H1 (cell line): ENCODE measurements around the gene LTA. TPM values are rescaled to one million over a fixed set of nuclear protein-coding genes. Genes with fewer than 3 reads are reported as not detected.

ENCODE experiments used
- CTCF ChIA-PET: fragments of 300-600 bp; sonication (Branson Sonifier 250); formaldehyde crosslinking; loops from one replicate; lab custom pipeline; 2021; ENCODE audit not compliant: partially characterized antibody; lab: Charles Lee
- POLR2A ChIA-PET: fragments of 300-600 bp; sonication (Branson Sonifier 250); formaldehyde crosslinking; loops from one replicate; lab custom pipeline; 2021; ENCODE audit warnings: inconsistent platforms; ENCODE audit not compliant: partially characterized antibody; lab: Charles Lee
- DNase-seq, 2 experiments: peaks; one replicate each; pipeline versions ENCODE4 v3.0.0 to v3.0.0-alpha.2; 2010 to 2022; ENCODE audit warnings: low spot score in 2 of 2, low read depth in 1 of 2, mixed read lengths in 1 of 2
- FAIRE-seq: peaks from 2 replicates; lab custom pipeline; 2011; peaks lifted over from hg19 to GRCh38; lab: Jason Lieb, UNC
- H2AFZ ChIP-seq: 2 replicates; pipeline ENCODE4 v1.8.1; 2012; ENCODE audit warnings: low read length, inconsistent platforms
- H2AK5ac ChIP-seq: 2 replicates; pipeline ENCODE4 v1.6.1; 2013; ENCODE audit warnings: low read depth, low read length
- H2BK120ac ChIP-seq: replicated peaks from 2 replicates; pipeline ENCODE3; 2013; ENCODE audit warnings: low read depth, low read length, inconsistent platforms
- H2BK12ac ChIP-seq: 2 replicates; pipeline ENCODE4 v1.6.1; 2013; ENCODE audit warnings: low read depth, low read length
- H2BK15ac ChIP-seq: 2 replicates; pipeline ENCODE4 v1.6.1; 2013; ENCODE audit warnings: low read length
- H2BK20ac ChIP-seq: 2 replicates; pipeline ENCODE4 v1.6.1; 2013; ENCODE audit warnings: low read length
- H2BK5ac ChIP-seq: 2 replicates; pipeline ENCODE4 v1.6.1; 2013; ENCODE audit warnings: low read depth, low read length
- H3K14ac ChIP-seq: 2 replicates; pipeline ENCODE4 v1.6.1; 2013; ENCODE audit warnings: inconsistent platforms; ENCODE audit not compliant: insufficient read length
- H3K18ac ChIP-seq: 2 replicates; pipeline ENCODE4 v1.6.1; 2013; ENCODE audit warnings: low read length; ENCODE audit errors: extremely low read depth
- H3K23ac ChIP-seq: 2 replicates; pipeline ENCODE4 v1.6.1; 2013; ENCODE audit warnings: inconsistent platforms; ENCODE audit not compliant: insufficient read length
- H3K23me2 ChIP-seq: 2 replicates; pipeline ENCODE4 v1.6.1; 2013; ENCODE audit warnings: low read depth, low read length
- H3K27ac ChIP-seq: 2 replicates; pipeline ENCODE4 v1.6.1; 2011; ENCODE audit warnings: low read depth, low read length, inconsistent platforms
- H3K27me3 ChIP-seq, 4 experiments: replicated peaks in 1 of 4; 1 replicate in 1 of 4; 2 replicates in 3 of 4; pipeline versions ENCODE4 v1.6.1 to v1.8.1; 2011 to 2013; ENCODE audit warnings: low read length in 3 of 4, mild to moderate bottlenecking in 3 of 4, inconsistent platforms in 2 of 4, mixed read lengths in 2 of 4, moderate library complexity in 1 of 4; ENCODE audit not compliant: control insufficient read depth in 3 of 4, insufficient read depth in 3 of 4; ENCODE audit errors: extremely low read depth in 1 of 4
- H3K36me3 ChIP-seq, 4 experiments: 2 replicates each; pipeline versions ENCODE4 v1.6.1 to v1.8.1; 2011 to 2013; ENCODE audit warnings: mild to moderate bottlenecking in 4 of 4, low read length in 3 of 4, moderate library complexity in 2 of 4, control low read depth in 1 of 4, inconsistent platforms in 1 of 4; ENCODE audit not compliant: insufficient read depth in 4 of 4, control insufficient read depth in 2 of 4
- H3K4ac ChIP-seq: replicated peaks from 2 replicates; pipeline ENCODE3; 2013; ENCODE audit warnings: low read length, low read depth, mixed read lengths, inconsistent platforms; ENCODE audit not compliant: insufficient read length
- H3K4me1 ChIP-seq, 4 experiments: replicated peaks in 1 of 4; 1 replicate in 1 of 4; 2 replicates in 3 of 4; pipeline versions ENCODE4 v1.6.1 to v1.8.1; 2011 to 2013; ENCODE audit warnings: low read length in 3 of 4, inconsistent platforms in 2 of 4, mixed read lengths in 1 of 4; ENCODE audit not compliant: insufficient read depth in 4 of 4, control insufficient read depth in 3 of 4
- H3K4me2 ChIP-seq, 2 experiments: 2 replicates each; pipeline versions ENCODE4 v1.6.1 to v1.8.1; 2011 to 2013; ENCODE audit warnings: low read depth in 2 of 2, low read length in 2 of 2, control low read depth in 1 of 2, inconsistent platforms in 1 of 2, mild to moderate bottlenecking in 1 of 2; ENCODE audit not compliant: insufficient read depth in 1 of 2
- H3K4me3 ChIP-seq, 4 experiments: fragments of 200-600, 300-600 bp in 1 of 4; sonication (generic), shearing (Covaris generic), sonication (Bioruptor Twin) in 1 of 4; 2 replicates each; pipeline versions ENCODE4 v1.5.1 to v1.8.1; 2011 to 2016; ENCODE audit warnings: low read length in 4 of 4, low read depth in 3 of 4, control low read depth in 2 of 4, inconsistent platforms in 2 of 4, mild to moderate bottlenecking in 2 of 4, mixed read lengths in 1 of 4, moderate library complexity in 1 of 4; ENCODE audit not compliant: insufficient read depth in 2 of 4; ENCODE audit errors: extremely low read depth in 1 of 4
- H3K56ac ChIP-seq: replicated peaks from 2 replicates; pipeline ENCODE3; 2013; ENCODE audit warnings: low read depth, mild to moderate bottlenecking, mixed read lengths, low read length, inconsistent platforms; ENCODE audit not compliant: insufficient read length
- H3K79me1 ChIP-seq: 2 replicates; pipeline ENCODE4 v1.6.1; 2013; ENCODE audit warnings: low read depth, low read length, control low read depth
- H3K79me2 ChIP-seq, 2 experiments: 2 replicates each; pipeline versions ENCODE4 v1.6.1 to v1.8.1; 2012 to 2013; ENCODE audit warnings: low read length in 2 of 2, mild to moderate bottlenecking in 2 of 2, inconsistent platforms in 1 of 2; ENCODE audit not compliant: insufficient read depth in 2 of 2, control insufficient read depth in 1 of 2
- H3K9ac ChIP-seq, 4 experiments: replicated peaks in 1 of 4; 1 replicate in 1 of 4; 2 replicates in 3 of 4; pipeline versions ENCODE4 v1.6.1 to v1.8.1; 2011 to 2013; ENCODE audit warnings: low read depth in 3 of 4, low read length in 3 of 4, control low read depth in 2 of 4, mild to moderate bottlenecking in 2 of 4, moderate library complexity in 2 of 4, inconsistent platforms in 1 of 4; ENCODE audit errors: extremely low read depth in 1 of 4
- H3K9me3 ChIP-seq, 2 experiments: 2 replicates each; pipeline versions ENCODE4 v1.6.1 to v1.8.1; 2012 to 2013; ENCODE audit warnings: mild to moderate bottlenecking in 2 of 2, moderate library complexity in 2 of 2, control low read depth in 1 of 2, inconsistent platforms in 1 of 2, low read depth in 1 of 2, low read length in 1 of 2, mixed read lengths in 1 of 2; ENCODE audit not compliant: insufficient read depth in 2 of 2
- H4K20me1 ChIP-seq, 2 experiments: replicated peaks in 1 of 2; 2 replicates each; pipeline versions ENCODE3 to v1.8.1; 2011 to 2013; ENCODE audit warnings: inconsistent platforms in 2 of 2, low read length in 2 of 2, mild to moderate bottlenecking in 1 of 2; ENCODE audit not compliant: insufficient read depth in 2 of 2, control insufficient read depth in 1 of 2
- H4K5ac ChIP-seq: 2 replicates; pipeline ENCODE4 v1.6.1; 2013; ENCODE audit warnings: low read length, low read depth, mixed read lengths, inconsistent platforms; ENCODE audit not compliant: insufficient read length
- H4K8ac ChIP-seq: 2 replicates; pipeline ENCODE4 v1.8.0; 2013; ENCODE audit warnings: mild to moderate bottlenecking, moderate library complexity, low read length, inconsistent platforms; ENCODE audit not compliant: insufficient read depth; ENCODE audit errors: extremely low read depth
- H4K91ac ChIP-seq: replicated peaks from 2 replicates; pipeline ENCODE3; 2013; ENCODE audit warnings: low read length, mixed read lengths, inconsistent platforms; ENCODE audit not compliant: insufficient read length
- ATF3 ChIP-seq: IDR thresholded peaks from 2 replicates; pipeline ENCODE4 v1.6.1; 2011; ENCODE audit warnings: low read depth, mild to moderate bottlenecking, low read length; ENCODE audit not compliant: insufficient read depth
- EGR1 ChIP-seq: IDR thresholded peaks from 2 replicates; pipeline ENCODE4 v1.6.1; 2011; ENCODE audit warnings: low read depth, low read length, borderline replicate concordance
- MAX ChIP-seq: IDR thresholded peaks from 2 replicates; pipeline ENCODE4 v1.6.1; 2012; ENCODE audit warnings: inconsistent platforms
- WGBS, 2 experiments: shearing (Covaris generic) in 1 of 2; methylation state at CpG; one replicate each; pipeline versions ENCODE4 v1.1.6 to v1.1.7; 2013 to 2015; ENCODE audit warnings: low lambda C conversion rate in 2 of 2, mixed read lengths in 2 of 2, inconsistent platforms in 1 of 2, low coverage in 1 of 2, missing lambda C conversion rate in 1 of 2; ENCODE audit not compliant: insufficient replicate concordance in 2 of 2, insufficient coverage in 1 of 2, insufficient read length in 1 of 2; ENCODE audit errors: extremely low coverage in 1 of 2, missing lambda C conversion rate in 1 of 2; 5-methylcytosine and 5-hydroxymethylcytosine counted together
- polyA plus RNA-seq, 7 experiments: library from polyadenylated mRNA; depleted of rRNA in 3 of 7; stranded (reverse) in 5 of 7; unstranded in 2 of 7; fragments of >200 nt in 5 of 7; fragments of 200-250 nt in 2 of 7; gene quantifications; 1 replicate in 5 of 7; 2 replicates in 1 of 7; 4 replicates in 1 of 7; pipeline versions ENCODE4 v1.2.1 to v1.2.3, GENCODE V29; 2011 to 2013; ENCODE audit warnings: missing spikeins in 2 of 7, mixed read lengths in 2 of 7
- total RNA-seq: library from RNA; stranded (reverse); fragmentation: NEBNext Ultra II Directional; extraction: Animal tissue kit (Norgen Biotek cat#: 25700); gene quantifications from 2 replicates; pipeline ENCODE4 v1.2.1, GENCODE V29; 2021

LTA gene
- total and polyA plus RNA-seq, 2 of the 8 experiments (the other 6 are each of a cell fraction or from before 2014, with no cell fraction given): not detected

GRCh38 chr6:31567531-31568370 lies 4.3 kb upstream of the LTA start:
- no peaks in the 10 kb centered on the region; a peak in 2 of 7 replicates for H3K4me1 ChIP-seq
- H4K20me1 ChIP-seq: no peaks in the 10 kb centered on the region
- FAIRE-seq (no peak), DNase-seq (no peak)
- H3K27ac ChIP-seq: no peak overlapping the region
- H2BK15ac ChIP-seq: no peak overlapping the region; the same call in 1 of the 2 replicates
- POLR2A ChIA-PET: interaction anchor here (0.7 to 5.5 kb wide), 6 partner anchors 10 to 85 kb away, joined by 3 to 27 read pairs (median 6); partner anchors contain the start of genes BAG6 and LTB
- H3K23ac ChIP-seq: no peak overlapping the region
- no peak overlapping the region for H3K4ac ChIP-seq
- H2BK20ac ChIP-seq: no peak overlapping the region
- H4K91ac ChIP-seq: no peak overlapping the region
- H3K23me2 ChIP-seq: peaks cover 3% of the 10 kb centered on the region; the same call in 1 of the 2 replicates
- no peak overlapping the region; the same call in 1 of the 2 replicates for H2BK5ac ChIP-seq
- H2BK12ac ChIP-seq: 0 out of 2 replicates have a peak overlapping the region, but pooled peaks have one; percentile 23
- H2BK120ac ChIP-seq: no peak overlapping the region
- no peak overlapping the region for H3K9ac ChIP-seq
- no peak overlapping the region for H4K5ac ChIP-seq
- no peak overlapping the region for H3K18ac ChIP-seq
- H3K9me3 ChIP-seq: no peaks in the 10 kb centered on the region
- H2AFZ ChIP-seq: no peak overlapping the region
- WGBS, 2 experiments: 56% methylated on average over 9 of the region's 9 CpGs; no CpG with 5 or more reads in 1 of the 2 experiments
- no peak overlapping the region for H3K14ac ChIP-seq
- CTCF ChIA-PET: interaction anchor here (0.8 to 4.9 kb wide), 8 partner anchors 12 to 29 kb away, joined by 3 to 47 read pairs (median 5); partner anchors contain the start of genes LST1, LTB and NCR3
- no peaks in the 10 kb centered on the region for H3K36me3 ChIP-seq
- H3K56ac ChIP-seq: no peak overlapping the region
- H3K79me1 ChIP-seq: no peaks in the 10 kb centered on the region
- no peak overlapping the region for H2AK5ac ChIP-seq
- H4K8ac ChIP-seq: no peak overlapping the region
- no peak overlapping the region; a peak in 1 of 4 replicates for H3K4me2 ChIP-seq
- no peaks in the 10 kb centered on the region for H3K79me2 ChIP-seq
- H3K27me3 ChIP-seq: no peaks in the 10 kb centered on the region
- TF ChIP-seq MAX (no peak), ATF3 (no peak), EGR1 (no peak)
- no peak overlapping the region for H3K4me3 ChIP-seq
